A549 (cell line): ENCODE results near the gene RPL39L. TPM values are rescaled to one million over a fixed set of nuclear protein-coding genes. Genes with fewer than 3 reads are reported as not detected.

Experiments used
- ATAC-seq, 2 experiments: fragments of 200-7000 bp in 1 of 2; fragments of >200 bp in 1 of 2; cut with Nextera tagmentation in 1 of 2; cut with Tn5 transposase in 1 of 2; 3 replicates each; pipeline versions ENCODE4 v1.8.0 to v1.9.1; 2018 to 2020; ENCODE audit warnings: mild to moderate bottlenecking in 1 of 2, moderate library complexity in 1 of 2
- CTCF ChIA-PET: fragments of 300-600 bp; sonication (Branson Sonifier 250); formaldehyde crosslinking; extraction: SDS; loops from one replicate; lab custom pipeline; 2021; ENCODE audit warnings: antibody characterized with exemption, inconsistent platforms; lab: Yijun Ruan, JAX
- POLR2A ChIA-PET: fragments of 350-600 bp; formaldehyde crosslinking; extraction: SDS; loops from one replicate; lab custom pipeline; 2021; ENCODE audit warnings: antibody characterized with exemption, inconsistent platforms; lab: Yijun Ruan, JAX
- DNase-seq, 2 experiments: peaks; one replicate each; pipeline versions ENCODE4 v3.0.0 to v3.0.0-alpha.2; 2011 to 2016; ENCODE audit warnings: low read depth in 1 of 2, low spot score in 1 of 2
- FAIRE-seq: peaks from 2 replicates; lab custom pipeline; 2011; peaks lifted over from hg19 to GRCh38; lab: Jason Lieb, UNC
- H3K27ac ChIP-seq, 2 experiments: fragments of >200 bp; sonication (Bioruptor Twin); formaldehyde crosslinking; 3 replicates each; pipeline ENCODE4 v1.5.1; 2016 to 2017
- H3K4me1 ChIP-seq: fragments of >200 bp; sonication (Bioruptor Twin); formaldehyde crosslinking; 3 replicates; pipeline ENCODE4 v1.6.1; 2016
- H3K4me2 ChIP-seq: fragments of >200 bp; sonication (Bioruptor Twin); formaldehyde crosslinking; 3 replicates; pipeline ENCODE4 v1.6.1; 2016
- H3K4me3 ChIP-seq: fragments of >200 bp; sonication (Bioruptor Twin); formaldehyde crosslinking; 3 replicates; pipeline ENCODE4 v1.5.1; 2016
- H3K9me3 ChIP-seq: fragments of >200 bp; sonication (Bioruptor Twin); formaldehyde crosslinking; 3 replicates; pipeline ENCODE4 v1.6.1; 2016
- ATOH8 ChIP-seq: fragments of 250-450 bp; sonication (Bioruptor Pico); IDR thresholded peaks from 2 replicates; pipeline ENCODE4 v1.5.0; 2020; ENCODE audit warnings: low read depth, mild to moderate bottlenecking, moderate library complexity
- BCL3 ChIP-seq: fragments of >200 bp; sonication (Bioruptor Twin); formaldehyde crosslinking; IDR thresholded peaks from 3 replicates; pipeline ENCODE4 v1.6.1; 2016
- E2F6 ChIP-seq: IDR thresholded peaks from 2 replicates; pipeline ENCODE4 v1.6.1; 2012; ENCODE audit warnings: low read depth, borderline replicate concordance
- EHF ChIP-seq: fragments of 250-450 bp; sonication (Bioruptor Pico); IDR thresholded peaks from 2 replicates; pipeline ENCODE4 v1.5.0; 2020; ENCODE audit warnings: mild to moderate bottlenecking
- EP300 ChIP-seq, 2 experiments: fragments of >200 bp; sonication (Bioruptor Twin); formaldehyde crosslinking; IDR thresholded peaks; 2 replicates in 1 of 2; 3 replicates in 1 of 2; pipeline ENCODE4 v1.6.1; 2016 to 2017
- ESRRA ChIP-seq: fragments of 150-350 bp; IDR thresholded peaks from 2 replicates; pipeline ENCODE4 v1.6.1; 2014; ENCODE audit warnings: mild to moderate bottlenecking, low read length, borderline replicate concordance
- FOSL2 ChIP-seq, 2 experiments: fragments of 450-650 bp in 1 of 2; fragments of >200 bp in 1 of 2; sonication (Bioruptor Twin) in 1 of 2; formaldehyde crosslinking; IDR thresholded peaks; 2 replicates each; pipeline versions ENCODE4 v1.5.0 to v1.6.1; 2016 to 2020; ENCODE audit warnings: mild to moderate bottlenecking in 1 of 2, moderate library complexity in 1 of 2
- HES2 ChIP-seq: fragments of >200 bp; sonication (Bioruptor Twin); formaldehyde crosslinking; IDR thresholded peaks from 2 replicates; pipeline ENCODE4 v1.6.1; 2016
- HEYL ChIP-seq: fragments of 250-450 bp; sonication (Bioruptor Pico); IDR thresholded peaks from 2 replicates; pipeline ENCODE4 v1.8.0; 2021; ENCODE audit warnings: mild to moderate bottlenecking, moderate library complexity
- HOXB13 ChIP-seq: fragments of 250-450 bp; sonication (Bioruptor Pico); IDR thresholded peaks from 2 replicates; pipeline ENCODE4 v1.5.0; 2020; ENCODE audit warnings: low read depth, mild to moderate bottlenecking, moderate library complexity
- HOXB5 ChIP-seq: fragments of 250-450 bp; sonication (Bioruptor Pico); IDR thresholded peaks from 2 replicates; pipeline ENCODE4 v1.5.0; 2020; ENCODE audit warnings: mild to moderate bottlenecking, moderate library complexity
- MAFK ChIP-seq: fragments of 450-650 bp; IDR thresholded peaks from 2 replicates; pipeline ENCODE4 v1.6.1; 2014; ENCODE audit not compliant: partially characterized antibody
- MAX ChIP-seq: IDR thresholded peaks from 2 replicates; pipeline ENCODE4 v1.6.1; 2012
- MYC ChIP-seq: IDR thresholded peaks from 2 replicates; pipeline ENCODE4 v1.6.1; 2012; ENCODE audit warnings: mild to moderate bottlenecking, inconsistent platforms, low read length, improper control_type of control experiment, borderline replicate concordance
- NPAS2 ChIP-seq: fragments of 250-450 bp; sonication (Bioruptor Pico); IDR thresholded peaks from 2 replicates; pipeline ENCODE4 v1.8.0; 2022; ENCODE audit warnings: mild to moderate bottlenecking, moderate library complexity, borderline replicate concordance
- PHF8 ChIP-seq: fragments of 200-600 bp; sonication (generic); IDR thresholded peaks from 2 replicates; pipeline ENCODE4 v1.6.1; 2016; ENCODE audit warnings: low read depth, mild to moderate bottlenecking, antibody characterized with exemption, moderate library complexity, borderline replicate concordance
- POLR2A ChIP-seq: IDR thresholded peaks from 2 replicates; pipeline ENCODE4 v1.6.1; 2012; ENCODE audit warnings: mild to moderate bottlenecking, low read length
- REST ChIP-seq: fragments of 200-600 bp; sonication (generic); IDR thresholded peaks from 2 replicates; pipeline ENCODE4 v1.6.1; 2016; ENCODE audit warnings: antibody characterized with exemption, mild to moderate bottlenecking, moderate library complexity
- RFX5 ChIP-seq: fragments of 450-650 bp; IDR thresholded peaks from 2 replicates; pipeline ENCODE4 v1.7.1; 2014; ENCODE audit warnings: antibody characterized with exemption, mild to moderate bottlenecking, moderate library complexity
- RNF2 ChIP-seq: fragments of 200-600 bp; sonication (generic); IDR thresholded peaks from 2 replicates; pipeline ENCODE4 v1.6.1; 2016; ENCODE audit warnings: low read depth, mild to moderate bottlenecking, antibody characterized with exemption, moderate library complexity, borderline replicate concordance
- SMC3 ChIP-seq: fragments of >200 bp; sonication (Bioruptor Twin); formaldehyde crosslinking; IDR thresholded peaks from 3 replicates; pipeline ENCODE4 v1.6.1; 2018; ENCODE audit warnings: inconsistent platforms
- SREBF2 ChIP-seq: fragments of 450-650 bp; IDR thresholded peaks from 2 replicates; pipeline ENCODE4 v1.6.1; 2014; ENCODE audit warnings: mild to moderate bottlenecking, moderate library complexity
- TFCP2L1 ChIP-seq: fragments of 250-450 bp; sonication (Bioruptor Pico); IDR thresholded peaks from 2 replicates; pipeline ENCODE4 v1.5.0; 2021; ENCODE audit warnings: mild to moderate bottlenecking
- ZC3H11A ChIP-seq: fragments of 450-650 bp; IDR thresholded peaks from 2 replicates; pipeline ENCODE4 v1.6.1; 2014; ENCODE audit warnings: antibody characterized with exemption, mild to moderate bottlenecking
- ZSCAN20 ChIP-seq: fragments of 250-450 bp; sonication (Bioruptor Pico); IDR thresholded peaks from 2 replicates; pipeline ENCODE4 v1.8.0; 2022; ENCODE audit warnings: mild to moderate bottlenecking, moderate library complexity
- WGBS: methylation state at CpG from one replicate; pipeline ENCODE4 v1.1.6; 2017; ENCODE audit errors: missing lambda C conversion rate; 5-methylcytosine and 5-hydroxymethylcytosine counted together
- polyA plus RNA-seq, 4 experiments: library from polyadenylated mRNA; depleted of rRNA in 3 of 4; stranded (reverse); fragments of >200 nt; fragmentation: RNase III in 1 of 4; extraction: RNeasy Plus Mini Kit Qiagen cat#74134 plus additional on column Dnase treatment in 1 of 4; gene quantifications; 2 replicates in 3 of 4; 3 replicates in 1 of 4; pipeline ENCODE4 v1.2.3, GENCODE V29; 2011 to 2017

Gene RPL39L
- polyA plus RNA-seq, 2 of the 4 experiments (the other 2 are of a cell fraction): 54.2 to 56.4 TPM

GRCh38 chr3:187077537-187077936 lies 61.8 kb downstream of the RPL39L start:
- ChIA-PET CTCF (interaction anchor here (1.1 to 1.5 kb wide), 2 partner anchors 62 to 88 kb away, joined by 4 read pairs; partner anchors contain the start of gene RPL39L), POLR2A (no interaction called here)
- Histone ChIP-seq H3K4me3 (no peak overlapping the region), H3K4me1 (no peaks in the 10 kb centered on the region), H3K27ac (no peak overlapping the region), H3K9me3 (no peaks in the 10 kb centered on the region), H3K4me2 (no peak overlapping the region)
- DNase-seq (no peak), FAIRE-seq (no peak), ATAC-seq (no peak)
- TF ChIP-seq NPAS2 (CRISPR knock-in tag): no peak
- TF ChIP-seq RFX5: no peak
- no peak for TF ChIP-seq TFCP2L1
- no peak for TF ChIP-seq MYC
- no peak for TF ChIP-seq BCL3
- no peak for TF ChIP-seq E2F6
- TF ChIP-seq HEYL (CRISPR knock-in tag): no peak
- 92% methylated on average over 4 of the region's 5 CpGs for WGBS

GRCh38 chr3:187077085-187077484 lies 62.2 kb downstream of the RPL39L start:
- Histone ChIP-seq H3K4me1 (no peaks in the 10 kb centered on the region), H3K9me3 (no peaks in the 10 kb centered on the region), H3K4me2 (no peak overlapping the region), H3K4me3 (no peak overlapping the region), H3K27ac (no peak overlapping the region)
- no peak for ATAC-seq
- no peak for DNase-seq
- 71% methylated on average over 3 of the region's 3 CpGs for WGBS
- TF ChIP-seq E2F6 (no peak), PHF8 (no peak), ZC3H11A (no peak), SMC3 (no peak), ATOH8 (CRISPR knock-in tag) (no peak), POLR2A (no peak), REST (no peak), ESRRA (no peak), FOSL2 (IDR thresholded peaks at IDR 0.05) (no peak), FOSL2 (CRISPR knock-in tag; IDR thresholded peaks at IDR 0.05) (no peak), HOXB13 (CRISPR knock-in tag) (no peak), MAFK (no peak), MYC (no peak), SREBF2 (no peak), HES2 (no peak), EP300 (IDR thresholded peaks at IDR 0.05) (no peak), ZSCAN20 (no peak), RNF2 (no peak), EHF (CRISPR knock-in tag) (no peak), HOXB5 (CRISPR knock-in tag) (no peak), MAX (no peak)
- POLR2A ChIA-PET: no interaction called here
- CTCF ChIA-PET: interaction anchor here (1.1 to 1.5 kb wide), 2 partner anchors 62 to 88 kb away, joined by 4 read pairs; partner anchors contain the start of gene RPL39L
- FAIRE-seq: no peak
